Mesodermal cell (in vitro differentiated cells): Measurements from ENCODE around the gene ALOX15.

Source experiments
- H3K27ac ChIP-seq: 2 replicates; pipeline ENCODE4 v1.7.0; 2013; ENCODE audit warnings: mild to moderate bottlenecking, low read depth, low read length, moderate library complexity; ENCODE audit not compliant: severe bottlenecking
- H3K36me3 ChIP-seq: 2 replicates; pipeline ENCODE4 v1.7.1; 2013; ENCODE audit warnings: mild to moderate bottlenecking, low read length, moderate library complexity; ENCODE audit not compliant: control insufficient read depth, insufficient read depth
- H3K4me1 ChIP-seq: one replicate; pipeline ENCODE4 v1.7.1; 2013; ENCODE audit warnings: mild to moderate bottlenecking, low read length; ENCODE audit not compliant: insufficient read depth, control insufficient read depth, poor library complexity, severe bottlenecking
- H3K4me3 ChIP-seq: 2 replicates; pipeline ENCODE4 v1.7.0; 2013; ENCODE audit warnings: low read length, control low read depth, mild to moderate bottlenecking; ENCODE audit not compliant: insufficient read depth, poor library complexity, severe bottlenecking; ENCODE audit errors: extremely low read depth
- H3K9me3 ChIP-seq: 2 replicates; pipeline ENCODE4 v1.7.1; 2013; ENCODE audit warnings: mild to moderate bottlenecking, low read length, moderate library complexity; ENCODE audit not compliant: control insufficient read depth
- WGBS, 2 experiments: methylation state at CpG; one replicate each; pipeline ENCODE4 v1.1.5; 2013; ENCODE audit warnings: missing lambda C conversion rate in 2 of 2; ENCODE audit not compliant: insufficient coverage in 2 of 2; 5-methylcytosine and 5-hydroxymethylcytosine counted together

The ALOX15 gene

DNA sequence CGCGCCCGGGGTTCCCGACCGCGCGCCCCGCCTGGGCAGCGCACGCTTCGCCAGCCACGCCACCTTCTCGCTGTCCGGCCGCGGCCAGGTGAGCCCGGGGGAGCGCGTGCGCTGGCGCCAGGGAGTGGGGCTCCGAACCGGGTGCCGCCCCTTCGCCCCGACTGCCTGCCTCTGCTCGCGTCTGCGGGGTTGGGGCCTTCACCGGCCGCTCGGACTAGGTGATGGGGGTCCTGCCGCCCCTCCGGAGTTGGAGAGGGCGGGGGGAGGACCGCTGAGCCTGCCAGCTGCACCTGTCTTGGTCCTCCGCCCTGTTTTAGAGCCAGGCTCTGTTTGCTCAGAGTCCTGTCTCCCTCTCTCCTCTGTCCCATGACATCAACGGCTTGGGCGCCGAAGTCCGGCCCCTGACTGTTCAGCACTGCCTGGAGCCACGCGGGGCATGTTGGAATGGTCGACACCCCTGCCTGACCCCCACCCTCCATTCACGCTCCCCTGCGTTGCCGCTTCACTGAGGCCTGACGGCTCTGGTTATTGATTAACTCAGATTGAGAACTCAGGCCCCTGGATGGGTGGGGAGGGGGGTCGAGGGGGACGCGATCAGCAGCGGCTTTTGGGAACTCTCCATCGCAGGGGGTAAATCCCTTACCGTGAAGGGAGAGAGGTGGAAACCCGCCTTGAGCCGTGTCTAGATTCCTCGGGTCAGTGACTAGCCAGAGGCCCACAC lies 56.4 kb downstream of the ALOX15 start:
- Histone ChIP-seq H3K27ac (no peak overlapping the region), H3K4me1 (peaks cover 21% of the 10 kb centered on the region), H3K4me3 (peak overlapping the region; percentile 41), H3K9me3 (no peaks in the 10 kb centered on the region), H3K36me3 (no peaks in the 10 kb centered on the region)
- 18 to 23% methylated on average over 39 to 51 of the region's 57 CpGs for WGBS, 2 experiments

DNA sequence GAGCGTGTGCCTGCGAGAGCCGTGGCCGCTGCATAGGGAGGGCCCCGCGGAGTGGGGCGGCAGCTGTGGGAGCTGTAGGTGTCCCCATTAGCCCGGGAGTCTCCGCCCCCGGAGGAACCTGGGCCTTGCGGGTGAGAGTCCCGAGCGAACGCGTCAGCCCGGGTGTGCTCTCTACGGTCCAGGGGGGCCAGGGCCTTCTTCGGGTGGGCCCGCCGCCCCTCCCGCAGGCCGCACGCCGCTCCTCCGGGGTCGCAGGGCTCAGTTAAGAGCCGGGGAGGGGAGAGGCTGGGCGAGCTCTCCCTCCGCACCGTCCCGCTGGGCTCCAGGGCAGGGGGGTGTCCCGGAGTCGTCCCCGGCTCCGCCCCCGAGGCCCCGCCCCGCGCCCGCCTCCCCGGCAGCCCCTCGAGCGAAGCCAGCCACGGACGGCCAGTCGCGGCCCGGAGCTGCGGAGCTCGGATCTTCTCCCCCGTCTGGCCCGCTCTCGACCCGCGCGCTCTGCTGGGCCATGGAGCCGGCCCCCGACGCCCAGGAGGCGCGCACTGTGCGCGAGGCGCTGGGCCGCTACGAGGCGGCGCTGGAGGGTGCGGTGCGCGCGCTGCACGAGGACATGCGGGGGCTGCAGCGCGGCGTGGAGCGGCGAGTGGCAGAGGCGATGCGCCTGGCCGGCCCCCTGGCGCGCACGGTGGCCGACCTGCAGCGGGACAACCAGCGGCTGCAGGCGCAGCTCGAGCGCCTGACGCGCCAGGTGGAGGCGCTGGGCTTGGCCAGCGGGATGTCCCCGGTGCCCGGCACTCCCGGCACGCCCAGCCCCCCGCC lies 57.2 kb downstream of the ALOX15 start, which contains the start of gene SMTNL2:
Gene SMTNL2 (plus strand): TSS at position 429 of the 816 bp plus-strand sequence. CDS start 77 bp downstream, at position 506.
- Histone ChIP-seq H3K36me3 (no peaks in the 10 kb centered on the region), H3K27ac (no peak within 1 kb of the TSS), H3K4me3 (peak within 1 kb of the TSS; percentile 41), H3K4me1 (peaks cover 21% of the 10 kb centered on the region), H3K9me3 (no peaks in the 10 kb centered on the region)
- 1% methylated on average over 86 to 91 of the region's 100 CpGs for WGBS, 2 experiments

DNA sequence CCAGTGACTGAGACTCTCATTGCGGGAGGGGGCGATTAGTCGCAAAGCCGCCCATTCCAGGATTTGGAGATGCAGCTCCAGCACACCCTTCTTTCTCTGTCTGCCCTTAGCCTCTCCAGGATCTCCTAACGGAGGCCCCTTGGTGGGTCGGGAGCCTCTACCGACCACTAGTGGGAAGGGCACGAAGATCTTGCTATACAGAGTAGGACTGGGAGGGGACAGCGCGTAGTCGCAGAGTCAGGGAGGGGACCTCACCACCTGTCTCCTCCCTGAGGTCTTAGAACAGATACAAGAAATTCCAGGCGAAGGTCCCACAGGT lies 57.7 kb downstream of the ALOX15 start:
- H3K27ac ChIP-seq: no peak overlapping the region
- H3K4me1 ChIP-seq: peaks cover 21% of the 10 kb centered on the region
- H3K36me3 ChIP-seq: no peaks in the 10 kb centered on the region
- H3K9me3 ChIP-seq: no peaks in the 10 kb centered on the region
- WGBS, 2 experiments: 26 to 28% methylated on average over 9 to 12 of the region's 12 CpGs
- H3K4me3 ChIP-seq: peak overlapping the region; percentile 41

DNA sequence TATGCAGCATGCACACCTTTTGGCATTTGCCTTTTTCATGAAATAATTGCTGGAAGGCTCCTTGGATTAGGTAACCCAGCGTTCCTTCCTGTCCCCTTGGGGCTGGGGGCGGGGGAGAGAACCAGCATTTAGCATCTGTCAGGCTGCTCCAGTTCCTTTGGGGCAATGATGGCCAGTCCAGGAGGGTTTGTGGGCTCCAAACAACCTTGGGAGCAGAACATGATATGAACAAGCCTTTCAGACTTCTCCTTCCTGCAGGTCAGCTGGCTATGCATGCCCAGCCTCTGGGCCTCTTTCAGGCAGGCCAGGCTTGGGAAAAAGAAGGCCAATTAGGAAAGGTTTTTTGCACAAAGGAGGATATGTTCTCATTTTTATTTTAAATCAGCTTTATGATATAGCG lies 58.3 kb downstream of the ALOX15 start:
- 88 to 100% methylated on average over 1 to 2 of the region's 3 CpGs for WGBS, 2 experiments
- peaks cover 18% of the 10 kb centered on the region for H3K4me1 ChIP-seq
- H3K27ac ChIP-seq: no peak overlapping the region
- no peaks in the 10 kb centered on the region for H3K9me3 ChIP-seq
- H3K36me3 ChIP-seq: no peaks in the 10 kb centered on the region
- no peak overlapping the region for H3K4me3 ChIP-seq

DNA sequence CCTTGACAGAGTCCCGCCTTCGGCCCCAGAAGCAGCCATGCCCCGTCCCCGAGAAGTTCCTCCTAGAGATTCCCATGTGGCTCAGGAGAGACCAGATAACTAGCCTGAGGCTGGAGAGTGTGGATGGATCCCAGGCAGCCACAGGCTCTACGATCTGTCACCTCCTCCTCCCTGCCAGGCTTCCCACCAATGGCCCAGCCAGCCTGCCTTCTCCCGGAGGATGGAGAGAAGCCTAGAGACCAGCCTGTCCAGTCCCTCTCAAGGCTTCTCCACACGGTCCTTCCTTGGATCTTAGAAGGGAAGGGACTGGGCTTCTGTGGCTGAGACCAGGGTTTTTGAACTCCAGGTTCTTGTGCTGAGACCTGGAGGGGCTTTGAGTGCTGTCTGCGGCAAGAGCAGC lies 58.8 kb downstream of the ALOX15 start:
- WGBS, 2 experiments: 87 to 93% methylated on average over 5 to 6 of the region's 8 CpGs
- H3K9me3 ChIP-seq: no peaks in the 10 kb centered on the region
- no peak overlapping the region for H3K27ac ChIP-seq
- peaks cover 16% of the 10 kb centered on the region for H3K4me1 ChIP-seq
- H3K4me3 ChIP-seq: no peak overlapping the region
- no peaks in the 10 kb centered on the region for H3K36me3 ChIP-seq

DNA sequence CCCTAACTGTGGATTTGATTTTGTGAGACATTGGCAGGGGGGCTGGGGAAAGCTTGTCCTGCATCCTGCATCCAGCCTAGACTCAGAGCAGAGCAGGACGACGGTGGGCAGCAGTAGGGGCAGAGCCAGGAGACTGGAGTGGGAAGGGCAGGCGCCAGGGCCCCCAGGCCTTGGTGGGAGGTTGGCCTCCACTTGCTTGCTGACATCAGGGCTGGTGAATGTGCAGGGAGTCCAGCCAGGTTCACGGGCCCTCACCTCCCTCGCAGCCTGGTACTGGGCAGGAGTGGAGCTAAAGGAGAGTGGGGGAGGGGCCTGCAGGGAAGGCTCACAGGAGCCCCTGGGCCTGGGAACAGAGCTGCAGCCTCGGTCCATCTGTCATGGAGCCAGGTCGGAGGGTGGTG lies 59.4 kb downstream of the ALOX15 start:
- Histone ChIP-seq H3K27ac (no peak overlapping the region), H3K4me1 (peaks cover 17% of the 10 kb centered on the region), H3K4me3 (no peak overlapping the region), H3K36me3 (no peaks in the 10 kb centered on the region), H3K9me3 (no peaks in the 10 kb centered on the region)
- 65 to 79% methylated on average over 5 to 7 of the region's 7 CpGs for WGBS, 2 experiments
